Heart left ventricle (tissue), 16 donors: Measurements from ENCODE around the gene FAM111A. TPM values are rescaled to one million over a fixed set of nuclear protein-coding genes. Genes with fewer than 3 reads are reported as not detected.
A peak's percentile ranks its signal among the peaks of the same experiment; 100 is the strongest.

Experiments used
- ATAC-seq, 4 donors: fragments of 200-7000 bp; cut with Tn5 transposase; one replicate each; pipeline ENCODE4 v1.9.1; 2020 to 2022; ENCODE audit warnings: moderate library complexity in 4 of 4, mild to moderate bottlenecking in 3 of 4, moderate number of reproducible peaks in 1 of 4
- DNase-seq, 5 donors: peaks; one replicate each; pipeline ENCODE4 v3.0.0-alpha.2; 2020
- H3K27ac ChIP-seq, 12 donors: fragments of 200-600 bp; sonication (generic) in 4 of 12; one replicate each; pipeline versions ENCODE4 v1.5.0 to v1.8.0; 2016 to 2022; ENCODE audit warnings: mild to moderate bottlenecking in 2 of 12
- H3K27me3 ChIP-seq, 9 donors: fragments of 200-600 bp; sonication (generic) in 2 of 9; one replicate each; pipeline versions ENCODE4 v1.5.1 to v1.8.0; 2016 to 2022; ENCODE audit warnings: mild to moderate bottlenecking in 3 of 9
- H3K36me3 ChIP-seq, 9 donors: fragments of 200-600 bp; sonication (generic) in 2 of 9; one replicate each; pipeline versions ENCODE4 v1.5.0 to v1.8.0; 2018 to 2022; ENCODE audit warnings: mild to moderate bottlenecking in 2 of 9
- H3K4me1 ChIP-seq, 12 donors: fragments of 200-600 bp; sonication (generic) in 4 of 12; one replicate each; pipeline versions ENCODE4 v1.5.0 to v1.8.0; 2016 to 2022; ENCODE audit warnings: mild to moderate bottlenecking in 3 of 12
- H3K4me3 ChIP-seq, 12 donors: fragments of 200-600 bp; sonication (generic) in 4 of 12; one replicate each; pipeline versions ENCODE4 v1.5.0 to v1.8.0; 2017 to 2022; ENCODE audit warnings: mild to moderate bottlenecking in 9 of 12, moderate library complexity in 4 of 12
- H3K9me3 ChIP-seq, 12 donors: fragments of 200-600 bp; sonication (generic) in 4 of 12; one replicate each; pipeline versions ENCODE4 v1.5.0 to v1.8.0; 2016 to 2022; ENCODE audit warnings: mild to moderate bottlenecking in 1 of 12
- POLR2A ChIP-seq, 2 donors: fragments of 450-650 bp; IDR thresholded peaks; one replicate each; pipeline ENCODE4 v1.6.1; 2017; ENCODE audit warnings: antibody characterized with exemption in 2 of 2, mild to moderate bottlenecking in 2 of 2, moderate library complexity in 2 of 2
- WGBS, 4 donors: extraction: QIAGEN DNeasy Blood & Tissue Kit in 2 of 4; methylation state at CpG; one replicate each; pipeline versions ENCODE4 v1.1.5 to v1.1.7; 2013 to 2018; 5-methylcytosine and 5-hydroxymethylcytosine counted together
- intact Hi-C, 10 donors: fragments of 100-400 bp; cut with DNase I; formaldehyde crosslinking; loops; one replicate each; pipeline versions ENCODE4 v1.11.1 to v1.14.2; 2022
- polyA plus RNA-seq, 2 donors: library from polyadenylated mRNA; stranded (reverse); fragments of 200-250 nt; gene quantifications; one replicate each; pipeline ENCODE4 v1.2.3, GENCODE V29; 2013
- total RNA-seq, 9 donors: library from RNA; depleted of rRNA in 2 of 9; stranded (reverse); fragments of >200 nt in 2 of 9; fragmentation: NEBNext Ultra II Directional in 3 of 9; extraction: Animal tissue kit (Norgen Biotek cat#: 25700) in 3 of 9; gene quantifications; one replicate each; pipeline versions ENCODE4 v1.1.0 to v1.2.4, GENCODE V29; 2016 to 2023
- TF ChIP-seq, protein P1 (sequence below), 12 donors: fragments of 200-600 bp; sonication (generic) in 4 of 12; IDR thresholded peaks; one replicate each; pipeline versions ENCODE4 v1.5.0 to v1.8.0; 2018 to 2022; ENCODE audit warnings: antibody characterized with exemption in 12 of 12, mild to moderate bottlenecking in 5 of 12
- donor health status: ischemic (EF 13 %, LVEDD 7.1; RV severe dilation, severe dysfunction).
- donor health status: healthy with polysubstance abuse.
- donor health status: DM: no; HTN: yes; CAD: no.
- donor health status: DM: no; HTN: no; CAD: no.
- donor health status: ischemic (EF 25% LVEDD 6.9; RV normal size, moderate dysfunction).
- donor health status: ischemic (EF 25% LVEDD 5.7; RV mildly dilated, moderate dysfunction).
- donor health status: healthy.
- donor health status: DM: yes; HTN: yes; CAD: no.
- donor health status: ischemic (EF 35%, LVEDD 5.7; RV mildly dilated, moderate dysfunction).
- donor health status: nonischemic (EF 11% LVEDD 7.7; RV severe dilation, severe dysfunction).
- donor health status: DM: yes; HTN: yes; CAD: no.
- donor health status: PGD.
- donor health status: ischemic (EF 29% LVEDD 5.4; RV normal size, mild dysfunction).
- donor health status: nonischemic (EF 23%, LVEDD 6.1; RV moderate dilation, normal function).

The FAM111A gene
- total and polyA plus RNA-seq, 11 donors = 3.3 to 38.3 (median 8.0) TPM

DNA sequence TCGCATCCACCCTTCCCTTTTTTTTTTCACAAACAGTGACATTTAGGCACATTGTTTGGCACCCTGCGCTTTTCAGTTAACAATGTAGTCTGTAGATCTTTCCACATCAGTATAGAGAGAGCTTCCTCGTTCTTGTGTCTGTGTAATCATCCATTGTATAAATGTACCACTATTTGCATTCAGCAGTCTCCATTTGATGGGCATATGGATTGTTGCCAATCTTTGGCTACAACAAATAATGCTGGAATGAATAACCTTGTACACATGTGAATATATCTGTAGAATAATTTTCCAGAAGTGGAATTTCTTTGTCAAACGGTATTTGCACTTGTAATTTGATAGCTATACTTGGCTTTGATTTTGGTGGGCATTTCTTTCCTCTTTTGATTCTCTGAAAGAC lies 52.9 kb downstream of the FAM111A start:
- intact Hi-C loops = no loop called here
- WGBS, 4 donors = 79 to 88% (median 83%) methylated on average over 4 of the region's 4 CpGs
- no peak for DNase-seq

DNA sequence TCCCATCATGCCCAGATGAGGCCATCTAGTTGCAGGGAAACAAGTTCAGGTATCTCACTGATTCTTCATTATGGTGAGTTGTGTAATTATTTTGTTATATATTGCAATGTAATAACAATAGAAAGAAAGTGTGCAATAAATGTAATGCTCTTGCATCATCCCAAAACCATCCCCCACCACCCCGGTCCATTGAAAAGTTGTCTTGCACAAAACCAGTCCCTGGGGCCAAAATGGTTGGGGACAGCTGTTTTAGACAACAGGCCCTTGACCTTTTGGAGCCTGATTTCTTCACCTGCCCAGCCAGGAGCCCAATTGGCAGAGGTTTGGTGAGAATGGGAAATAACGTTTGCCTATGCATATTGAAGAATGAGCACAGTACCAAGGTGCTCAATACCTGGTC lies 54.1 kb downstream of the FAM111A start:
- intact Hi-C loops = no loop called here
- H3K27me3 ChIP-seq = no peaks in the 10 kb centered on the region
- ATAC-seq = no peak
- peaks cover 0 to 22% (median 8%) of the 10 kb centered on the region in 12 donors for H3K4me1 ChIP-seq
- peaks cover 0 to 56% (median 7%) of the 10 kb centered on the region in 9 donors for H3K36me3 ChIP-seq
- WGBS, 4 donors = 82 to 100% (median 93%) methylated on average over 2 of the region's 2 CpGs
- no peak overlapping the region for H3K27ac ChIP-seq
- H3K9me3 ChIP-seq = no peaks in the 10 kb centered on the region
- TF ChIP-seq, protein P1, sequence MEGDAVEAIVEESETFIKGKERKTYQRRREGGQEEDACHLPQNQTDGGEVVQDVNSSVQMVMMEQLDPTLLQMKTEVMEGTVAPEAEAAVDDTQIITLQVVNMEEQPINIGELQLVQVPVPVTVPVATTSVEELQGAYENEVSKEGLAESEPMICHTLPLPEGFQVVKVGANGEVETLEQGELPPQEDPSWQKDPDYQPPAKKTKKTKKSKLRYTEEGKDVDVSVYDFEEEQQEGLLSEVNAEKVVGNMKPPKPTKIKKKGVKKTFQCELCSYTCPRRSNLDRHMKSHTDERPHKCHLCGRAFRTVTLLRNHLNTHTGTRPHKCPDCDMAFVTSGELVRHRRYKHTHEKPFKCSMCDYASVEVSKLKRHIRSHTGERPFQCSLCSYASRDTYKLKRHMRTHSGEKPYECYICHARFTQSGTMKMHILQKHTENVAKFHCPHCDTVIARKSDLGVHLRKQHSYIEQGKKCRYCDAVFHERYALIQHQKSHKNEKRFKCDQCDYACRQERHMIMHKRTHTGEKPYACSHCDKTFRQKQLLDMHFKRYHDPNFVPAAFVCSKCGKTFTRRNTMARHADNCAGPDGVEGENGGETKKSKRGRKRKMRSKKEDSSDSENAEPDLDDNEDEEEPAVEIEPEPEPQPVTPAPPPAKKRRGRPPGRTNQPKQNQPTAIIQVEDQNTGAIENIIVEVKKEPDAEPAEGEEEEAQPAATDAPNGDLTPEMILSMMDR (IDR thresholded peaks at IDR 0.05) = no peak
- TF ChIP-seq POLR2A (IDR thresholded peaks at IDR 0.05) = no peak
- no peak for DNase-seq
- H3K4me3 ChIP-seq = no peak overlapping the region

More for the DNA sequence above, 52.9 kb downstream of the FAM111A start:
- Histone ChIP-seq H3K4me1 (peaks cover 0 to 18% (median 8%) of the 10 kb centered on the region in 12 donors), H3K9me3 (no peaks in the 10 kb centered on the region), H3K36me3 (peaks cover 0 to 61% (median 9%) of the 10 kb centered on the region in 9 donors), H3K27ac (no peak overlapping the region), H3K27me3 (no peaks in the 10 kb centered on the region), H3K4me3 (no peak overlapping the region)
- TF ChIP-seq, protein P1 (IDR thresholded peaks at IDR 0.05) = no peak
- TF ChIP-seq POLR2A (IDR thresholded peaks at IDR 0.05) = no peak
- no peak for ATAC-seq

DNA sequence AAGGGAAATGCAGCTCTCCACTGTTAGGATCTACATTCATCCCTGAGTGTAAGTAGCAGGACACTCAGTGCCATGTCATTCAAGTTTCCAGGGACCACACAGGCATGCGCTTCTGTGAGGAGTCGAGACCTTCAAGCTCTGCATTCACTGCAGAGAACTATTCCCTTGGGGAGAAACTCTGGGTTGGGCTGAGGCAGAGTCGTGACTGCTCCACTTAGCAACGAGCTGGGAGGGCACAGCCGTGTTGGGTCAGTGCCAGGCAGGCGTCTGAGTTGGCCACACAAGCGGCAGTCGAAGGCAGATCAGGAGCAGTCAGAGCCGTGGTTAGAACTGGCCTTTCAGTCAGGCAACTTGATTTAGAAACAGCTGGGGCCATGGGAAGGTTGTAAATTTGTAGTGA lies 55.3 kb downstream of the FAM111A start:
- H3K9me3 ChIP-seq = no peaks in the 10 kb centered on the region
- TF ChIP-seq, protein P1 (IDR thresholded peaks at IDR 0.05) = no peak
- TF ChIP-seq POLR2A (IDR thresholded peaks at IDR 0.05) = no peak
- H3K36me3 ChIP-seq = peaks cover 0 to 55% (median 7%) of the 10 kb centered on the region in 9 donors
- no peaks in the 10 kb centered on the region for H3K27me3 ChIP-seq
- intact Hi-C loops = no loop called here
- H3K27ac ChIP-seq = peak overlapping the region in 1 of 12 donors; percentile 5
- no peak overlapping the region for H3K4me3 ChIP-seq
- ATAC-seq = peak; percentile 61 to 95 (median 90)
- peaks cover 0 to 22% (median 8%) of the 10 kb centered on the region in 12 donors for H3K4me1 ChIP-seq
- DNase-seq = peak; percentile 58 to 90 (median 84)
- WGBS, 4 donors = 19 to 35% (median 25%) methylated on average over 9 of the region's 9 CpGs

GRCh38 chr11:59198726-59199125 lies 56.1 kb downstream of the FAM111A start:
- H3K27me3 ChIP-seq = no peaks in the 10 kb centered on the region
- TF ChIP-seq, protein P1 (IDR thresholded peaks at IDR 0.05) = no peak
- TF ChIP-seq POLR2A (IDR thresholded peaks at IDR 0.05) = no peak
- no peak overlapping the region for H3K27ac ChIP-seq
- no peak overlapping the region for H3K4me3 ChIP-seq
- peaks cover 0 to 53% (median 7%) of the 10 kb centered on the region in 9 donors for H3K36me3 ChIP-seq
- DNase-seq (no peak), ATAC-seq (no peak)
- peaks cover 0 to 22% (median 8%) of the 10 kb centered on the region in 12 donors for H3K4me1 ChIP-seq
- WGBS, 4 donors = 93 to 100% (median 96%) methylated on average over 2 of the region's 2 CpGs
- intact Hi-C loops = no loop called here
- H3K9me3 ChIP-seq = no peaks in the 10 kb centered on the region
